Esophagus (tissue), 2 donors: ENCODE data around the gene AUNIP. TPM values are rescaled to one million over a fixed set of nuclear protein-coding genes. Genes with fewer than 3 reads are reported as not detected.
A peak's percentile ranks its signal among the peaks of the same experiment; 100 is the strongest.

Experiments
- H3K27ac ChIP-seq, 2 donors: one replicate each; pipeline ENCODE4 v1.5.1; 2013; ENCODE audit warnings: low read depth in 2 of 2, mild to moderate bottlenecking in 2 of 2, inconsistent platforms in 1 of 2, low read length in 1 of 2, moderate library complexity in 1 of 2
- H3K27me3 ChIP-seq, 2 donors: one replicate each; pipeline ENCODE4 v1.6.1; 2013; ENCODE audit warnings: low read length in 2 of 2, control low read depth in 1 of 2, mild to moderate bottlenecking in 1 of 2; ENCODE audit not compliant: insufficient read depth in 2 of 2, control insufficient read depth in 1 of 2
- H3K36me3 ChIP-seq, 2 donors: one replicate each; pipeline ENCODE4 v1.6.1; 2013; ENCODE audit warnings: low read length in 1 of 2; ENCODE audit not compliant: control insufficient read depth in 2 of 2, insufficient read depth in 2 of 2
- H3K4me1 ChIP-seq, 2 donors: one replicate each; pipeline ENCODE4 v1.6.1; 2013; ENCODE audit warnings: low read length in 1 of 2; ENCODE audit not compliant: control insufficient read depth in 2 of 2, insufficient read depth in 2 of 2
- H3K4me3 ChIP-seq, 2 donors: one replicate each; pipeline ENCODE4 v1.5.1; 2013; ENCODE audit warnings: low read length in 2 of 2, mild to moderate bottlenecking in 2 of 2, low read depth in 1 of 2, moderate library complexity in 1 of 2
- H3K9me3 ChIP-seq, 2 donors: one replicate each; pipeline ENCODE4 v1.6.1; 2013; ENCODE audit warnings: mild to moderate bottlenecking in 2 of 2, low read depth in 1 of 2, low read length in 1 of 2, moderate library complexity in 1 of 2; ENCODE audit not compliant: control insufficient read depth in 2 of 2, insufficient read depth in 1 of 2
- WGBS, 2 donors: extraction: QIAGEN DNeasy Blood & Tissue Kit; methylation state at CpG; one replicate each; pipeline ENCODE4 v1.1.7; 2013; 5-methylcytosine and 5-hydroxymethylcytosine counted together
- polyA plus RNA-seq, 2 donors: library from polyadenylated mRNA; stranded (reverse); fragments of 200-250 nt; gene quantifications; one replicate each; pipeline ENCODE4 v1.2.3, GENCODE V29; 2013
- donor health status: healthy with polysubstance abuse.
- donor health status: Bipolar disorder and iron deficiency.

AUNIP gene
- polyA plus RNA-seq, 2 donors, result 1.1 to 2.0 TPM

GRCh38 chr1:25890239-25891034 lies 31.2 kb upstream of the AUNIP start:
- WGBS, 2 donors, result 45 to 62% methylated on average over 10 of the region's 10 CpGs
- Histone ChIP-seq H3K4me3 (no peak overlapping the region), H3K9me3 (no peaks in the 10 kb centered on the region), H3K27ac (peak overlapping the region; percentile 57 to 85), H3K36me3 (no peaks in the 10 kb centered on the region), H3K4me1 (peaks cover 6 to 10% of the 10 kb centered on the region in 2 donors), H3K27me3 (no peaks in the 10 kb centered on the region)

GRCh38 chr1:25889470-25889869 lies 30.2 kb upstream of the AUNIP start:
- Histone ChIP-seq H3K27me3 (no peaks in the 10 kb centered on the region), H3K4me3 (no peak overlapping the region), H3K9me3 (no peaks in the 10 kb centered on the region), H3K4me1 (peaks cover 6 to 10% of the 10 kb centered on the region in 2 donors), H3K27ac (peak overlapping the region; percentile 7 to 85), H3K36me3 (no peaks in the 10 kb centered on the region)
- WGBS, 2 donors, result 62 to 76% methylated on average over 3 of the region's 3 CpGs

GRCh38 chr1:25888426-25888987 lies 29.2 kb upstream of the AUNIP start:
- Histone ChIP-seq H3K27ac (no peak overlapping the region), H3K9me3 (no peaks in the 10 kb centered on the region), H3K27me3 (no peaks in the 10 kb centered on the region), H3K4me3 (no peak overlapping the region), H3K36me3 (no peaks in the 10 kb centered on the region), H3K4me1 (peaks cover 6 to 10% of the 10 kb centered on the region in 2 donors)
- WGBS, 2 donors, result 77 to 83% methylated on average over 7 of the region's 7 CpGs

- Histone ChIP-seq H3K4me1 (peaks cover 2 to 5% of the 10 kb centered on the region in 2 donors), H3K4me3 (no peak overlapping the region), H3K27me3 (no peaks in the 10 kb centered on the region), H3K9me3 (no peaks in the 10 kb centered on the region), H3K36me3 (no peaks in the 10 kb centered on the region), H3K27ac (no peak overlapping the region)
- WGBS, 2 donors, result 71 to 83% methylated on average over 1 of the region's 1 CpG
These were observed 26.3 kb upstream of the AUNIP start for GRCh38 chr1:25885602-25886001.

GRCh38 chr1:25881266-25881665 lies 22.0 kb upstream of the AUNIP start:
- H3K9me3 ChIP-seq, result no peaks in the 10 kb centered on the region
- H3K4me1 ChIP-seq, result peaks cover 0 to 11% of the 10 kb centered on the region in 2 donors
- no peak overlapping the region for H3K27ac ChIP-seq
- H3K27me3 ChIP-seq, result no peaks in the 10 kb centered on the region
- 90 to 91% methylated on average over 8 to 11 of the region's 11 CpGs for WGBS, 2 donors
- no peaks in the 10 kb centered on the region for H3K36me3 ChIP-seq
- H3K4me3 ChIP-seq, result no peak overlapping the region

GRCh38 chr1:25880518-25880917 lies 21.3 kb upstream of the AUNIP start:
- H3K27me3 ChIP-seq, result no peaks in the 10 kb centered on the region
- H3K36me3 ChIP-seq, result no peaks in the 10 kb centered on the region
- H3K9me3 ChIP-seq, result no peaks in the 10 kb centered on the region
- peaks cover 4 to 14% of the 10 kb centered on the region in 2 donors for H3K4me1 ChIP-seq
- 90 to 92% methylated on average over 5 of the region's 5 CpGs for WGBS, 2 donors
- H3K27ac ChIP-seq, result no peak overlapping the region
- H3K4me3 ChIP-seq, result no peak overlapping the region

GRCh38 chr1:25879675-25880074 lies 20.4 kb upstream of the AUNIP start:
- H3K27ac ChIP-seq, result no peak overlapping the region
- WGBS, 2 donors, result 42 to 70% methylated on average over 2 of the region's 2 CpGs
- no peak overlapping the region for H3K4me3 ChIP-seq
- no peaks in the 10 kb centered on the region for H3K9me3 ChIP-seq
- no peaks in the 10 kb centered on the region for H3K36me3 ChIP-seq
- no peaks in the 10 kb centered on the region for H3K27me3 ChIP-seq
- peaks cover 4 to 15% of the 10 kb centered on the region in 2 donors for H3K4me1 ChIP-seq

- Histone ChIP-seq H3K27ac (no peak overlapping the region), H3K36me3 (no peaks in the 10 kb centered on the region), H3K9me3 (no peaks in the 10 kb centered on the region), H3K27me3 (no peaks in the 10 kb centered on the region), H3K4me3 (no peak overlapping the region), H3K4me1 (peaks cover 4 to 17% of the 10 kb centered on the region in 2 donors)
- WGBS, 2 donors, result 56 to 66% methylated on average over 5 of the region's 5 CpGs
These were observed 19.4 kb upstream of the AUNIP start for GRCh38 chr1:25878690-25879089.

GRCh38 chr1:25877155-25877554 lies 17.9 kb upstream of the AUNIP start:
- Histone ChIP-seq H3K4me3 (no peak overlapping the region), H3K27me3 (no peaks in the 10 kb centered on the region), H3K4me1 (peaks cover 4 to 19% of the 10 kb centered on the region in 2 donors), H3K27ac (peak overlapping the region; percentile 51 to 58), H3K9me3 (no peaks in the 10 kb centered on the region), H3K36me3 (no peaks in the 10 kb centered on the region)
- WGBS, 2 donors, result 53 to 79% methylated on average over 2 of the region's 2 CpGs

- Histone ChIP-seq H3K4me1 (peaks cover 5 to 21% of the 10 kb centered on the region in 2 donors), H3K36me3 (no peaks in the 10 kb centered on the region), H3K27ac (peak overlapping the region; percentile 80 to 92), H3K27me3 (no peaks in the 10 kb centered on the region), H3K9me3 (no peaks in the 10 kb centered on the region), H3K4me3 (no peak overlapping the region)
- WGBS, 2 donors, result 38 to 53% methylated on average over 2 of the region's 2 CpGs
These were observed 17.4 kb upstream of the AUNIP start for GRCh38 chr1:25876693-25877077.
